ELR (cell line): ENCODE data around the gene VIT.

Experiments
- DNase-seq: peaks from one replicate; pipeline ENCODE4 v3.0.0-alpha.2; 2015; ENCODE audit warnings: low read depth

Gene VIT

DNA sequence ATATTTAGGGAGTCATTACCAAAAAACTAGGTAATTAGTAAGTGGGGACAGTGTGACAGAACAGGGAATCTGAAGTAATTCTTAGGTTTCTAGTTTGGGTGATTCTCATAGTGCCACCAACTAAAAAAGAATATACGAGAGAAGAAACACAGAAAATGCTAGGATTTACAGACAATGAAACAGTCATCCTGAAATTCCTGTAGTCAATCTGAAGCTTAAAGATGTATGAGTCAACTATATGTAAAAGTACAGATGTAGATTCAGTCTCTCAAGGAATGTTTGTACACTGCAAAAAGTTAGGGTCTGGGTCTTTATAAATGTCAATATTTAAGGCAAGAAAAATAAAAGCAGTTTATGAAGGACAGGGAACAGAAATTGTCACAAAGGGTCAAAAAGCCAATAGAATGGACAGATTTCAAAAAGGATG is 162.9 kb downstream of the VIT start:
- DNase-seq = no peak

DNA sequence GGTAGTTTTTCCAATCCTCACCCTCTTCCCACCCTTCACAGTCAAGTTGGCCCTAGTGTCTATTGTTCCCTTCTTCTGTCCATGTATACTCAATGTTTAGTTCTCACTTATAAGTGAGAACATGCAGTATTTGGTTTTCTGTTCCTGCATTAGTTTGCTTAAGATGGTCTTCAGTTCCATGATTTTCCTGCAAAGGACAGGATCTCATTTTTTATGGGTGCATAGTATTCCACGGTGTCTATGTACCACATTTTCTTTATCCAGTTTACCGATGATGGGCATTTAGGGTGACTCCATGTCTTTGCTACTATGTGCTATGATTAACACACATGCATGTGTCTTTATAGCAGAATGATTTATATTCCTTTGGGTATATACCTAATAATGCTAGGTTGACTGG is 165.4 kb downstream of the VIT start:
- DNase-seq = no peak
